Measurements from ENCODE around the gene ORC3. TPM values are rescaled to one million over a fixed set of nuclear protein-coding genes. Genes with fewer than 3 reads are reported as not detected.

The ORC3 gene
- total and polyA plus RNA-seq, 2 donors (not counting 3 experiments of a cell fraction or from before 2014, with no cell fraction given) = 9.2 to 17.9 TPM

DNA sequence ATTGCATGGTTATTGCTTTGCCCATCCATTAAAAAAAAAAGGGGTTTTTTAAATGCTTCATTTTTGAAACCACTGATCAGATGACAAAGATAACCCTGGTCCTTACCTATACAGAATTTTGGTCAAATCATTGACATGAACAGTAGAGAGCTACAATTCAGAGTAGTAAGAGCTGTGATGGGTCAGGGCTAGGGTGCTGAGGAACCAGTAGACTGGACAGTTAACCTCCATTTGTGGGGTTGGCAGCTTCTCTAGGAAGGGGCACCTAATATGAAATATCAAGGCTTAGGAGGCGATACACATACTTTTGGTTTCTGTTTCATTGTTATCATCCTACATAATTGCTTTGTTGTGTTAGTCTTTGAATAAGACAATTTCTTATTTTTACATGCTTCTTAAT is 55.1 kb downstream of the ORC3 start:
- POLR2A ChIA-PET = interaction anchor here (0.6 kb wide), 1 partner anchor 46 kb away, joined by 3 read pairs; no protein-coding TSS in a partner anchor
- Histone ChIP-seq H3K36me3 (ENCODE audit: control insufficient read depth in 2 of 2, extremely low read depth in 1 of 2, insufficient read depth in 2 of 2, low read length in 2 of 2) (no peaks in the 10 kb centered on the region), H3K9me3 (replicated peaks; ENCODE audit: control insufficient read depth, insufficient read depth, low read length) (no peaks in the 10 kb centered on the region), H4K20me1 (replicated peaks; ENCODE audit: control insufficient read depth, extremely low read depth, insufficient read depth, low read length) (no peaks in the 10 kb centered on the region), H2AFZ (ENCODE audit: low read depth, low read length) (no peak overlapping the region), H3K27me3 (ENCODE audit: control insufficient read depth in 2 of 2, insufficient read depth in 2 of 2, low read length in 2 of 2) (no peaks in the 10 kb centered on the region), H3K4me2 (ENCODE audit: insufficient read depth, low read length) (no peak overlapping the region), H3K4me1 (ENCODE audit: control insufficient read depth, extremely low read depth, insufficient read depth, low read length) (peaks cover 4% of the 10 kb centered on the region), H3K27ac (ENCODE audit: insufficient read depth, low read depth, low read length) (no peak overlapping the region), H3K9me1 (replicated peaks; ENCODE audit: control insufficient read depth, extremely low read depth, insufficient read depth, low read length) (no peaks in the 10 kb centered on the region), H3K9ac (replicated peaks; ENCODE audit: extremely low read depth, insufficient read depth, low read length) (no peak overlapping the region), H3K79me2 (ENCODE audit: control insufficient read depth, insufficient read depth, low read length) (no peaks in the 10 kb centered on the region), H3K4me3 (replicated peaks in 1 of 3; ENCODE audit: insufficient read depth in 1 of 3, low read depth in 1 of 3, low read length in 3 of 3) (no peak overlapping the region)
- no TSS peak for BruUV-seq (replicated peaks)
- DNase-seq (ENCODE audit: low read depth, low spot score) (no peak), FAIRE-seq (no peak)
- dilution Hi-C loops (cut with MboI; ENCODE audit: extremely low pct_ligation_motif_present, low sequenced_read_pairs) = no loop called here
- CTCF ChIA-PET = no interaction called here
- intact Hi-C loops (cut with micrococcal nuclease) = no loop called here
- no peak for TF ChIP-seq EZH2 (IDR thresholded peaks at IDR 0.05; ENCODE audit: borderline replicate concordance, low read depth, low read length, severe bottlenecking)
- TF ChIP-seq CTCF (IDR thresholded peaks at IDR 0.05; ENCODE audit: extremely low read depth in 1 of 2, insufficient read depth in 1 of 2, low read depth in 1 of 2, low read length in 2 of 2) = no peak
- TF ChIP-seq POLR2AphosphoS5 (IDR thresholded peaks at IDR 0.05; ENCODE audit: insufficient read depth, low read depth, low read length) = no peak
- TF ChIP-seq MYC (IDR thresholded peaks at IDR 0.05; ENCODE audit: low read depth, low read length) = no peak
- no peak for TF ChIP-seq GATA2 (IDR thresholded peaks at IDR 0.05; ENCODE audit: insufficient read depth, insufficient read length, low read depth, low read length)
- no peak for TF ChIP-seq JUN (IDR thresholded peaks at IDR 0.05; ENCODE audit: borderline replicate concordance, insufficient read depth, insufficient read length, low read depth)
- TF ChIP-seq, protein P1, sequence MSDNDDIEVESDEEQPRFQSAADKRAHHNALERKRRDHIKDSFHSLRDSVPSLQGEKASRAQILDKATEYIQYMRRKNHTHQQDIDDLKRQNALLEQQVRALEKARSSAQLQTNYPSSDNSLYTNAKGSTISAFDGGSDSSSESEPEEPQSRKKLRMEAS (IDR thresholded peaks at IDR 0.05; ENCODE audit: insufficient read depth, insufficient read length) = no peak
- no peak for TF ChIP-seq FOS (IDR thresholded peaks at IDR 0.05; ENCODE audit: borderline replicate concordance, insufficient read depth, low read length)
- no peak for TF ChIP-seq POLR2A (IDR thresholded peaks at IDR 0.05; ENCODE audit: low read depth, low read length)
